Panc1 (cell line): ENCODE data around the gene OR2T8.

Experiments
- POLR2AphosphoS5 ChIP-seq: IDR thresholded peaks from 2 replicates; pipeline ENCODE4 v1.6.1; 2012; ENCODE audit warnings: mild to moderate bottlenecking, low read depth, low read length, moderate library complexity
- TF ChIP-seq, protein P1 (sequence below): fragments of 450-650 bp; IDR thresholded peaks from 2 replicates; pipeline ENCODE4 v1.5.1; 2017; ENCODE audit warnings: mild to moderate bottlenecking
- TF ChIP-seq, protein P2 (sequence below), 2 experiments: IDR thresholded peaks; 2 replicates each; pipeline ENCODE4 v1.6.1; 2011 to 2012; ENCODE audit warnings: low read depth in 2 of 2, control low read depth in 1 of 2, low read length in 1 of 2, mild to moderate bottlenecking in 1 of 2, moderate library complexity in 1 of 2; ENCODE audit not compliant: insufficient read depth in 1 of 2

DNA sequence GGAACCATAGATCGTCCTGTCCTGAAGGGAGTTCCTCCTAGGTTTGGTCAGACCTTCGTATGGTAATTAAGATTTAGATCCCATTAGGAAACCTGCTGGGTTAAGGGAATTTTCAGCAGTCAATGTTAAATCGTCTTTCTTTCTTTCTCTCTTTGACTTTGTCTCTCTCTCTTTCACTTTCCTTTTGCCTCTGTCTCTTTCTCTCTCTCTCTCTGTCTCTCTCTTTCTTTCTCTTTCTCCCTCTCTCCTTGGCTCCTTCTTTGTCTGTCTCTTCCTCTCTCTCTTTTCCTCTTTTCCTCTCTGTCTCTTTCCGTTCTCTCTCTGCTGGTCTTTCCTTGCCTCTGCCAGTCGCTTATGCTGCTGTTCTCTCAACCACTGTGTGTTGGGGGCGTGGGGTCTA, 15.9 kb upstream of the OR2T8 start:
- TF ChIP-seq, protein P1, sequence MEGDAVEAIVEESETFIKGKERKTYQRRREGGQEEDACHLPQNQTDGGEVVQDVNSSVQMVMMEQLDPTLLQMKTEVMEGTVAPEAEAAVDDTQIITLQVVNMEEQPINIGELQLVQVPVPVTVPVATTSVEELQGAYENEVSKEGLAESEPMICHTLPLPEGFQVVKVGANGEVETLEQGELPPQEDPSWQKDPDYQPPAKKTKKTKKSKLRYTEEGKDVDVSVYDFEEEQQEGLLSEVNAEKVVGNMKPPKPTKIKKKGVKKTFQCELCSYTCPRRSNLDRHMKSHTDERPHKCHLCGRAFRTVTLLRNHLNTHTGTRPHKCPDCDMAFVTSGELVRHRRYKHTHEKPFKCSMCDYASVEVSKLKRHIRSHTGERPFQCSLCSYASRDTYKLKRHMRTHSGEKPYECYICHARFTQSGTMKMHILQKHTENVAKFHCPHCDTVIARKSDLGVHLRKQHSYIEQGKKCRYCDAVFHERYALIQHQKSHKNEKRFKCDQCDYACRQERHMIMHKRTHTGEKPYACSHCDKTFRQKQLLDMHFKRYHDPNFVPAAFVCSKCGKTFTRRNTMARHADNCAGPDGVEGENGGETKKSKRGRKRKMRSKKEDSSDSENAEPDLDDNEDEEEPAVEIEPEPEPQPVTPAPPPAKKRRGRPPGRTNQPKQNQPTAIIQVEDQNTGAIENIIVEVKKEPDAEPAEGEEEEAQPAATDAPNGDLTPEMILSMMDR = no peak
- TF ChIP-seq, protein P2, sequence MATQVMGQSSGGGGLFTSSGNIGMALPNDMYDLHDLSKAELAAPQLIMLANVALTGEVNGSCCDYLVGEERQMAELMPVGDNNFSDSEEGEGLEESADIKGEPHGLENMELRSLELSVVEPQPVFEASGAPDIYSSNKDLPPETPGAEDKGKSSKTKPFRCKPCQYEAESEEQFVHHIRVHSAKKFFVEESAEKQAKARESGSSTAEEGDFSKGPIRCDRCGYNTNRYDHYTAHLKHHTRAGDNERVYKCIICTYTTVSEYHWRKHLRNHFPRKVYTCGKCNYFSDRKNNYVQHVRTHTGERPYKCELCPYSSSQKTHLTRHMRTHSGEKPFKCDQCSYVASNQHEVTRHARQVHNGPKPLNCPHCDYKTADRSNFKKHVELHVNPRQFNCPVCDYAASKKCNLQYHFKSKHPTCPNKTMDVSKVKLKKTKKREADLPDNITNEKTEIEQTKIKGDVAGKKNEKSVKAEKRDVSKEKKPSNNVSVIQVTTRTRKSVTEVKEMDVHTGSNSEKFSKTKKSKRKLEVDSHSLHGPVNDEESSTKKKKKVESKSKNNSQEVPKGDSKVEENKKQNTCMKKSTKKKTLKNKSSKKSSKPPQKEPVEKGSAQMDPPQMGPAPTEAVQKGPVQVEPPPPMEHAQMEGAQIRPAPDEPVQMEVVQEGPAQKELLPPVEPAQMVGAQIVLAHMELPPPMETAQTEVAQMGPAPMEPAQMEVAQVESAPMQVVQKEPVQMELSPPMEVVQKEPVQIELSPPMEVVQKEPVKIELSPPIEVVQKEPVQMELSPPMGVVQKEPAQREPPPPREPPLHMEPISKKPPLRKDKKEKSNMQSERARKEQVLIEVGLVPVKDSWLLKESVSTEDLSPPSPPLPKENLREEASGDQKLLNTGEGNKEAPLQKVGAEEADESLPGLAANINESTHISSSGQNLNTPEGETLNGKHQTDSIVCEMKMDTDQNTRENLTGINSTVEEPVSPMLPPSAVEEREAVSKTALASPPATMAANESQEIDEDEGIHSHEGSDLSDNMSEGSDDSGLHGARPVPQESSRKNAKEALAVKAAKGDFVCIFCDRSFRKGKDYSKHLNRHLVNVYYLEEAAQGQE (IDR thresholded peaks at IDR 0.05; ENCODE audit: insufficient read depth in 1 of 2, low read depth in 2 of 2, low read length in 1 of 2) = no peak
- no peak for TF ChIP-seq POLR2AphosphoS5
